ENCODE measurements around the gene GSDMA.

The GSDMA gene

DNA sequence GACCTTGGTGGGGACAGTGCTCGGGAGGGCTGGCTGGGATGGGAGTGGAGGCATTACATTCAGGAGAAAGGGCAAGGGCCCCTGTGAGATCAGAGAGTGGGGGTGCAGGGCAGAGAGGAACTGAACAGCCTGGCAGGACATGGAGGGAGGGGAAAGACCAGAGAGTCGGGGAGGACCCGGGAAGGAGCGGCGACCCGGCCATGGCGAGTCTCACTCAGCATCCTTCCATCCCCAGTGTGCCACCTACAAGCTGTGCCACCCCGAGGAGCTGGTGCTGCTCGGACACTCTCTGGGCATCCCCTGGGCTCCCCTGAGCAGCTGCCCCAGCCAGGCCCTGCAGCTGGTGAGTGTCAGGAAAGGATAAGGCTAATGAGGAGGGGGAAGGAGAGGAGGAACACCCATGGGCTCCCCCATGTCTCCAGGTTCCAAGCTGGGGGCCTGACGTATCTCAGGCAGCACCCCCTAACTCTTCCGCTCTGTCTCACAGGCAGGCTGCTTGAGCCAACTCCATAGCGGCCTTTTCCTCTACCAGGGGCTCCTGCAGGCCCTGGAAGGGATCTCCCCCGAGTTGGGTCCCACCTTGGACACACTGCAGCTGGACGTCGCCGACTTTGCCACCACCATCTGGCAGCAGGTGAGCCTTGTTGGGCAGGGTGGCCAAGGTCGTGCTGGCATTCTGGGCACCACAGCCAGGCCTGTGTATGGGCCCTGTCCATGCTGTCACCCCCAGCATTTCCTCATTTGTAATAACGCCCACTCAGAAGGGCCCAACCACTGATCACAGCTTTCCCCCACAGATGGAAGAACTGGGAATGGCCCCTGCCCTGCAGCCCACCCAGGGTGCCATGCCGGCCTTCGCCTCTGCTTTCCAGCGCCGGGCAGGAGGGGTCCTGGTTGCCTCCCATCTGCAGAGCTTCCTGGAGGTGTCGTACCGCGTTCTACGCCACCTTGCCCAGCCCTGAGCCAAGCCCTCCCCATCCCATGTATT lies 53.5 kb downstream of the GSDMA start:
- peak overlapping the region; percentile 41 for H3K4me3 ChIP-seq (replicated peaks; ENCODE audit: low read depth, low read length)
- no peak for TF ChIP-seq CTCF (IDR thresholded peaks at IDR 0.05; ENCODE audit: low read length, missing control alignments)
- DNase-seq (ENCODE audit: low read depth): no peak

- no peak overlapping the region for H3K4me3 ChIP-seq (replicated peaks; ENCODE audit: low read depth, low read length)
- TF ChIP-seq CTCF (IDR thresholded peaks at IDR 0.05; ENCODE audit: low read length, missing control alignments): no peak
- peak; percentile 18 for DNase-seq (ENCODE audit: low read depth)
These were observed 54.7 kb downstream of the GSDMA start for GRCh38 chr17:40017422-40018080.

- TF ChIP-seq CTCF (IDR thresholded peaks at IDR 0.05; ENCODE audit: low read length, missing control alignments): no peak
- no peak overlapping the region for H3K4me3 ChIP-seq (replicated peaks; ENCODE audit: low read depth, low read length)
- DNase-seq (ENCODE audit: low read depth): peak; percentile 62
These were observed 55.7 kb downstream of the GSDMA start for GRCh38 chr17:40018211-40019121.

- peak; percentile 87 for DNase-seq (ENCODE audit: low read depth)
- no peak for TF ChIP-seq CTCF (IDR thresholded peaks at IDR 0.05; ENCODE audit: low read length, missing control alignments)
- no peak overlapping the region for H3K4me3 ChIP-seq (replicated peaks; ENCODE audit: low read depth, low read length)
These were observed 56.6 kb downstream of the GSDMA start for GRCh38 chr17:40019140-40019991.

DNA sequence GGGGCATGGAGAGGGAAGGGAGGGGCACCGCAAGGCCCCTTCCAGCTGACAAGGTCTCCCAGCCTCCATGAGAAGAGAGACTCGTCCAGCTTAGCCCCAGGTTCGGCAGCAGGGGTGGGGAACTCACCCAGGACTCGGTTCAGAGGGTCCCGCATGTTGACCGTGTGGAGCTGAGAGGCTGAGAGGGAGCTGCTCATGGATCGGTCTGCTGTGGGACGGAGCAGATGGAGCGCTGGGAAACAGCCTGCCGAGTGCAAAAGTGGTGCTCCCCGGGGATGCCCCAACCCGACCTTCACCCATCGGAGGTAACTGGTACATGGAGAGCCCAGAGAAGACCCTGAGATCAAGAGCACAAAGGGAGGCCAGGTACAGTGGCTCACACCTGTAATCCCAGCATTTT lies 57.3 kb downstream of the GSDMA start:
- no peak overlapping the region for H3K4me3 ChIP-seq (replicated peaks; ENCODE audit: low read depth, low read length)
- no peak for DNase-seq (ENCODE audit: low read depth)
- TF ChIP-seq CTCF (IDR thresholded peaks at IDR 0.05; ENCODE audit: low read length, missing control alignments): no peak
